HepG2 (cell line): ENCODE data around the gene USP36. TPM values are rescaled to one million over a fixed set of nuclear protein-coding genes. Genes with fewer than 3 reads are reported as not detected.

Experiments
- ATAC-seq: fragments of 200-7000 bp; cut with Tn5 transposase; 3 replicates; pipeline ENCODE4 v1.9.1; 2020; ENCODE audit warnings: mild to moderate bottlenecking, moderate library complexity
- BruUV-seq: library from RNA; stranded (reverse); fragments of 400-500 nt; replicated peaks from 2 replicates; lab custom pipeline; 2021; lab: Mats Ljungman, UMichigan
- CTCF ChIA-PET: fragments of 300-600 bp; formaldehyde crosslinking; extraction: SDS; loops from one replicate; lab custom pipeline; 2021; ENCODE audit warnings: low total read pairs, inconsistent platforms, low intra/inter-chr PET ratio; lab: Yijun Ruan, JAX
- POLR2A ChIA-PET: fragments of 350-600 bp; sonication (Branson Sonifier 250); formaldehyde crosslinking; loops from one replicate; lab custom pipeline; 2020; ENCODE audit warnings: antibody characterized with exemption, inconsistent platforms; lab: Yijun Ruan, JAX
- DNase-seq: peaks from one replicate; pipeline ENCODE4 v3.0.0-alpha.2; 2015; ENCODE audit warnings: low spot score
- FAIRE-seq: peaks from 3 replicates; lab custom pipeline; 2011; peaks lifted over from hg19 to GRCh38; lab: Jason Lieb, UNC
- H2AFZ ChIP-seq: one replicate; pipeline ENCODE4 v1.6.1; 2011; ENCODE audit warnings: low read length, inconsistent platforms
- H3K27ac ChIP-seq: fragments of 300-600 bp; 3 replicates; pipeline ENCODE4 v1.8.0; 2011; ENCODE audit warnings: mixed run types, mild to moderate bottlenecking, mixed read lengths, low read length, inconsistent platforms; ENCODE audit not compliant: insufficient read depth; ENCODE audit errors: extremely low read length
- H3K27me3 ChIP-seq, 2 experiments: fragments of 200-600 bp in 1 of 2; 2 replicates in 1 of 2; 3 replicates in 1 of 2; pipeline versions ENCODE4 v1.6.0 to v1.8.0; 2011; ENCODE audit warnings: low read length in 2 of 2, mild to moderate bottlenecking in 2 of 2, moderate library complexity in 2 of 2, inconsistent platforms in 1 of 2; ENCODE audit not compliant: insufficient read depth in 2 of 2, control insufficient read depth in 1 of 2
- H3K36me3 ChIP-seq, 2 experiments: fragments of 200-600 bp in 1 of 2; replicated peaks in 1 of 2; 2 replicates in 1 of 2; 3 replicates in 1 of 2; pipeline versions ENCODE4 v1.5.1 to v1.8.0; 2011; ENCODE audit warnings: low read length in 2 of 2, inconsistent platforms in 1 of 2; ENCODE audit not compliant: insufficient read depth in 2 of 2, control insufficient read depth in 1 of 2
- H3K4me1 ChIP-seq: 2 replicates; pipeline ENCODE4 v1.5.1; 2012; ENCODE audit warnings: low read length, inconsistent platforms; ENCODE audit not compliant: insufficient read depth
- H3K4me2 ChIP-seq: 2 replicates; pipeline ENCODE4 v1.6.0; 2011; ENCODE audit warnings: low read depth, low read length, inconsistent platforms
- H3K4me3 ChIP-seq, 3 experiments: fragments of 200-600 bp in 1 of 3; sonication (generic), shearing (Covaris generic) in 1 of 3; replicated peaks in 1 of 3; 2 replicates each; pipeline ENCODE4 v1.5.1; 2011 to 2016; ENCODE audit warnings: low read length in 3 of 3, inconsistent platforms in 2 of 3, low read depth in 2 of 3, mild to moderate bottlenecking in 2 of 3, control low read depth in 1 of 3, mixed read lengths in 1 of 3; ENCODE audit not compliant: insufficient read depth in 1 of 3
- H3K79me2 ChIP-seq: one replicate; pipeline ENCODE4 v1.6.1; 2011; ENCODE audit warnings: low read length, inconsistent platforms; ENCODE audit not compliant: insufficient read depth
- H3K9ac ChIP-seq: 2 replicates; pipeline ENCODE4 v1.6.0; 2011; ENCODE audit warnings: mild to moderate bottlenecking, low read depth, low read length, inconsistent platforms; ENCODE audit not compliant: insufficient read depth
- H3K9me3 ChIP-seq: 2 replicates; pipeline ENCODE4 v1.5.1; 2012; ENCODE audit warnings: mild to moderate bottlenecking, low read length
- H4K20me1 ChIP-seq: 2 replicates; pipeline ENCODE4 v1.6.0; 2011; ENCODE audit warnings: inconsistent platforms, mild to moderate bottlenecking, low read length, moderate library complexity; ENCODE audit not compliant: insufficient read depth
- ATF7-NPFF ChIP-seq: sonication (generic); formaldehyde crosslinking; IDR thresholded peaks from 2 replicates; pipeline ENCODE4 v1.8.1; 2023; ENCODE audit warnings: mild to moderate bottlenecking, low read depth, missing genetic modification reagents, moderate library complexity
- ATM ChIP-seq: fragments of 450-650 bp; IDR thresholded peaks from 2 replicates; pipeline ENCODE4 v1.7.1; 2017; ENCODE audit warnings: mild to moderate bottlenecking, borderline replicate concordance
- ETV5 ChIP-seq: IDR thresholded peaks from 2 replicates; pipeline ENCODE4 v1.6.1; 2018; ENCODE audit warnings: missing biosample characterization, missing genetic modification reagents, inconsistent platforms, borderline replicate concordance
- MAFF ChIP-seq: IDR thresholded peaks from 2 replicates; pipeline ENCODE4 v1.6.1; 2011; ENCODE audit warnings: low read depth, low read length, improper control_type of control experiment
- MTA3 ChIP-seq: sonication (generic); formaldehyde crosslinking; IDR thresholded peaks from 2 replicates; pipeline ENCODE4 v1.4.0; 2020; ENCODE audit warnings: missing genetic modification reagents
- NFATC3 ChIP-seq: sonication (generic); formaldehyde crosslinking; IDR thresholded peaks from 2 replicates; pipeline ENCODE4 v1.5.1; 2020; ENCODE audit warnings: mild to moderate bottlenecking, missing genetic modification reagents
- PHF5A ChIP-seq: IDR thresholded peaks from one replicate; pipeline ENCODE4 v1.6.1; 2018; ENCODE audit warnings: low read depth, missing genetic modification reagents; ENCODE audit not compliant: unreplicated experiment
- RELA ChIP-seq: sonication (generic); formaldehyde crosslinking; IDR thresholded peaks from 2 replicates; pipeline ENCODE4 v1.4.0; 2020; ENCODE audit warnings: missing genetic modification reagents
- SP2 ChIP-seq: sonication (generic); formaldehyde crosslinking; IDR thresholded peaks from 2 replicates; pipeline ENCODE4 v1.5.1; 2020; ENCODE audit warnings: mild to moderate bottlenecking, missing genetic modification reagents
- SRSF1 ChIP-seq: fragments of 200-400 bp; formaldehyde crosslinking; optimal IDR thresholded peaks from 2 replicates; pipeline ENCODE3; 2017; ENCODE audit warnings: mild to moderate bottlenecking, low read depth, low read length, moderate library complexity
- STAT5B ChIP-seq: sonication (generic); formaldehyde crosslinking; IDR thresholded peaks from 2 replicates; pipeline ENCODE4 v1.4.0; 2020; ENCODE audit warnings: missing genetic modification reagents
- ZFP36 ChIP-seq: fragments of 150-350 bp; IDR thresholded peaks from 2 replicates; pipeline ENCODE4 v1.6.1; 2018; ENCODE audit warnings: borderline replicate concordance, low read length, low read depth; ENCODE audit not compliant: partially characterized antibody
- ZNF747 ChIP-seq: sonication (generic); formaldehyde crosslinking; IDR thresholded peaks from 2 replicates; pipeline ENCODE4 v1.8.1; 2023; ENCODE audit warnings: missing genetic modification reagents, mild to moderate bottlenecking, borderline replicate concordance
- WGBS: methylation state at CpG from one replicate; pipeline ENCODE4 v1.1.6; 2017; ENCODE audit warnings: low lambda C conversion rate; 5-methylcytosine and 5-hydroxymethylcytosine counted together
- in situ Hi-C: cut with HindIII; loops from 2 replicates; pipeline ENCODE4 v1.10.0; 2017; ENCODE audit warnings: low pct_unique_long_range_greater_than_20kb; ENCODE audit not compliant: extremely low pct_ligation_motif_present
- intact Hi-C: fragments of 100-400 bp; cut with micrococcal nuclease; formaldehyde crosslinking; loops from one replicate; pipeline ENCODE4 v1.10.0; 2022; ENCODE audit not compliant: unreplicated experiment
- polyA plus RNA-seq, 8 experiments: library from polyadenylated mRNA; depleted of rRNA in 3 of 8; stranded (reverse) in 7 of 8; unstranded in 1 of 8; fragments of >200 nt; fragmentation: Illumina TruSeq in 4 of 8; extraction: Trizol in 4 of 8; gene quantifications; 2 replicates each; pipeline versions ENCODE4 v1.2.1 to v1.2.3, GENCODE V29; 2011 to 2016; ENCODE audit warnings: low read depth in 4 of 8, missing spikeins in 1 of 8, mixed read lengths in 1 of 8; ENCODE audit not compliant: insufficient read depth in 1 of 8
- total RNA-seq, 5 experiments: library from RNA; depleted of rRNA; stranded (reverse); fragments of >200 nt; fragmentation: Illumina TruSeq; extraction: Trizol; gene quantifications; 2 replicates each; pipeline ENCODE4 v1.2.3, GENCODE V29; 2016; ENCODE audit warnings: low read depth in 1 of 5

Gene USP36
- total and polyA plus RNA-seq, 2 of the 13 experiments (the other 11 are each of a cell fraction or from before 2014, with no cell fraction given): 29.6 to 45.9 TPM

DNA sequence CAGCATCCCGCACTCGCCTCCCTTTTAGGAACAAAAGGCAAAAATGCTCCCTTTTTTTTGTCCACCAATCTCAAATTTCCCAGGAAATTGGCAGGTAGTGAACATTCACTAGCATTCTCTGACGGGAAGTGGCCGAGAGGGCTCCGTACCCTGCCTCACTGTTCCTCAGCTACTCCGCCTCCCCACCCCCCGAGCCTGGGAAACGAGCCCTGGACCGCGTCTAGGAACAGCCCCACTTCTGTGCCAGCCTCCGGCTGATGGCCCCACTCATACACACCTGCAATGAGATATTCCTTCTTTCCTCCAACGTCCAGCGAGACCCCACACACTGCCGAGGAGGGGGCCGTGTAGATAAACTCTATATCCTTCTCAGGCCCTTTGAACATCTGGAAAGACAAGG, 30.0 kb upstream of the USP36 start:
- DNase-seq: no peak
- Histone ChIP-seq H3K9ac (no peak overlapping the region), H3K27me3 (no peaks in the 10 kb centered on the region)
- no TSS peak for BruUV-seq
- TF ChIP-seq SRSF1: no peak
- TF ChIP-seq RELA (CRISPR knock-in tag): no peak
- no peak for TF ChIP-seq ATM
- no peak for TF ChIP-seq ATF7-NPFF (CRISPR knock-in tag)
- no peak for TF ChIP-seq ETV5
- no peak for TF ChIP-seq MTA3 (CRISPR knock-in tag)
- no peak for TF ChIP-seq NFATC3
- TF ChIP-seq MAFF: no peak
- no peak for TF ChIP-seq STAT5B (CRISPR knock-in tag)
- no peak for TF ChIP-seq PHF5A (CRISPR knock-in tag)
- no peak for TF ChIP-seq SP2
- TF ChIP-seq ZFP36: no peak
- TF ChIP-seq ZNF747 (CRISPR knock-in tag): no peak
- TF ChIP-seq, all 625 proteins: peak for 0
- in situ Hi-C loops (no loop called here), intact Hi-C loops (no loop called here)
- no peaks in the 10 kb centered on the region for H3K9me3 ChIP-seq
- H3K4me1 ChIP-seq: peaks cover 4% of the 10 kb centered on the region
- H2AFZ ChIP-seq: no peak overlapping the region
- FAIRE-seq: no peak
- no peak overlapping the region for H3K4me3 ChIP-seq
- CTCF ChIA-PET: no interaction called here
- 90% methylated on average over 15 of the region's 15 CpGs for WGBS
- H3K79me2 ChIP-seq: no peaks in the 10 kb centered on the region
- H3K4me2 ChIP-seq: no peak overlapping the region
- POLR2A ChIA-PET: no interaction called here
- H3K36me3 ChIP-seq: peaks cover 7 to 23% of the 10 kb centered on the region in 2 experiments; a peak in 2 of 5 replicates
- ATAC-seq: no peak
- H3K27ac ChIP-seq: no peak overlapping the region
- H4K20me1 ChIP-seq: no peaks in the 10 kb centered on the region
